ENCODE measurements around the gene TACR1.

Gene TACR1

DNA sequence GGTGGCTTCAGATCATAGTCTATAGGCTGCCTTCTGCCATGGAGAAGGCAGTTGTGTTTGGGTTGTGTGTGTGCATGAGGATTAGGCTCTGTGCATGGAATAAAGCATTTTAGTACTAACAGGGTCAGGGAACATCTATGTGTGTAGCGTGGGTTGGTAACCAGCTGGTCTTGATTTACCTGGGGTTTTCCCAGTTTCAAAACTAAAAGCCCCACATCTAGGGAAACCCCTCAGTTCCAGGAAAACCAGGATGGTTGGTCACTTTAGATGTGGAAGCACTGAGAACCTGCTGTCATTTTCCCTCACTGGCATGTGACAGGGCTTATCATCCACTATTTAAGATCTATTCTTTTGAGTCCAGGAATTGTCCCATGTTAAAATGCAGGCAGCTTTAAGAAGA, 124.6 kb downstream of the TACR1 start:
- no peak for DNase-seq (ENCODE audit: low read depth)
- TF ChIP-seq, protein P1, sequence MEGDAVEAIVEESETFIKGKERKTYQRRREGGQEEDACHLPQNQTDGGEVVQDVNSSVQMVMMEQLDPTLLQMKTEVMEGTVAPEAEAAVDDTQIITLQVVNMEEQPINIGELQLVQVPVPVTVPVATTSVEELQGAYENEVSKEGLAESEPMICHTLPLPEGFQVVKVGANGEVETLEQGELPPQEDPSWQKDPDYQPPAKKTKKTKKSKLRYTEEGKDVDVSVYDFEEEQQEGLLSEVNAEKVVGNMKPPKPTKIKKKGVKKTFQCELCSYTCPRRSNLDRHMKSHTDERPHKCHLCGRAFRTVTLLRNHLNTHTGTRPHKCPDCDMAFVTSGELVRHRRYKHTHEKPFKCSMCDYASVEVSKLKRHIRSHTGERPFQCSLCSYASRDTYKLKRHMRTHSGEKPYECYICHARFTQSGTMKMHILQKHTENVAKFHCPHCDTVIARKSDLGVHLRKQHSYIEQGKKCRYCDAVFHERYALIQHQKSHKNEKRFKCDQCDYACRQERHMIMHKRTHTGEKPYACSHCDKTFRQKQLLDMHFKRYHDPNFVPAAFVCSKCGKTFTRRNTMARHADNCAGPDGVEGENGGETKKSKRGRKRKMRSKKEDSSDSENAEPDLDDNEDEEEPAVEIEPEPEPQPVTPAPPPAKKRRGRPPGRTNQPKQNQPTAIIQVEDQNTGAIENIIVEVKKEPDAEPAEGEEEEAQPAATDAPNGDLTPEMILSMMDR (IDR thresholded peaks at IDR 0.05; ENCODE audit: insufficient read depth, low read depth, low read length, missing control alignments): no peak
- H3K4me3 ChIP-seq (ENCODE audit: low read length): no peak overlapping the region

- no peak for DNase-seq (ENCODE audit: low read depth)
- TF ChIP-seq, protein P1 (IDR thresholded peaks at IDR 0.05; ENCODE audit: insufficient read depth, low read depth, low read length, missing control alignments): no peak
Measured at GRCh38 chr2:75074228-75074627, 125.1 kb downstream of the TACR1 start.

DNA sequence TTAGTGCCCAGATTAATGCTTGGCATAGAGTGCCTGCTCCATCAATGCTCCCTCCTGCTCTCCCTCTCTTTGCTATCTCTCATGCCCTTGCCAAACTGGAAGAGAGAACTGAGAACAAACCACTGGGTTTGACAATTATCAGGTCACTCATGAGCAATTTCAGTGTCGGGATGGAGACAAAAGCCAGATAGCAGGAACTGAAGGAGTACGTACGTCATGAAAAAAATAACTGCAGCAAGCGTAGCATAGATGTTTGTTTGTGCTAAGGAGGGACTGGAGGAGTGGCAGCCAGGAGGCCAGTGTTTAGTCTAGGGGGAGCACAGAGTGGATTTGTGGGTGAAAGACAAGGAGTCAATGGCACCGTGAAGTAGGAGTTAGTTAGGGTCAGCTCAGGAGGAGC, 127.6 kb downstream of the TACR1 start:
- H3K4me3 ChIP-seq (ENCODE audit: low read length): no peak overlapping the region
- DNase-seq (ENCODE audit: low read depth): no peak
- TF ChIP-seq, protein P1 (IDR thresholded peaks at IDR 0.05; ENCODE audit: insufficient read depth, low read depth, low read length, missing control alignments): no peak

More at GRCh38 chr2:75074228-75074627, 125.1 kb downstream of the TACR1 start:
- no peak overlapping the region for H3K4me3 ChIP-seq (ENCODE audit: low read length)

GRCh38 chr2:75068546-75068945, 130.8 kb downstream of the TACR1 start:
- no peak overlapping the region for H3K4me3 ChIP-seq (ENCODE audit: low read length)
- TF ChIP-seq, protein P1 (IDR thresholded peaks at IDR 0.05; ENCODE audit: insufficient read depth, low read depth, low read length, missing control alignments): no peak
- no peak for DNase-seq (ENCODE audit: low read depth)

GRCh38 chr2:75067506-75067905, 131.8 kb downstream of the TACR1 start:
- TF ChIP-seq, protein P1 (IDR thresholded peaks at IDR 0.05; ENCODE audit: insufficient read depth, low read depth, low read length, missing control alignments): no peak
- H3K4me3 ChIP-seq (ENCODE audit: low read length): no peak overlapping the region
- no peak for DNase-seq (ENCODE audit: low read depth)

GRCh38 chr2:75066121-75066902, 133.0 kb downstream of the TACR1 start:
- no peak for DNase-seq (ENCODE audit: low read depth)
- TF ChIP-seq, protein P1 (IDR thresholded peaks at IDR 0.05; ENCODE audit: insufficient read depth, low read depth, low read length, missing control alignments): no peak
- no peak overlapping the region for H3K4me3 ChIP-seq (ENCODE audit: low read length)

Data from epithelial cell of esophagus (primary cell).